HepG2 (cell line): Measurements from ENCODE around the gene MMP25. TPM values are rescaled to one million over a fixed set of nuclear protein-coding genes. Genes with fewer than 3 reads are reported as not detected.

ENCODE experiments used
- BHLHE40 ChIP-seq: IDR thresholded peaks from 2 replicates; pipeline ENCODE4 v1.6.1; 2011; ENCODE audit warnings: low read length, improper control_type of control experiment
- GATAD2A ChIP-seq: IDR thresholded peaks from 2 replicates; pipeline ENCODE4 v1.6.1; 2016
- HDAC2 ChIP-seq: sonication (generic); formaldehyde crosslinking; IDR thresholded peaks from 2 replicates; pipeline ENCODE4 v1.4.0; 2020; ENCODE audit warnings: missing genetic modification reagents
- HOXD1 ChIP-seq: sonication (generic); formaldehyde crosslinking; IDR thresholded peaks from 2 replicates; pipeline ENCODE4 v1.5.0; 2020; ENCODE audit warnings: missing genetic modification reagents
- KDM2A ChIP-seq: sonication (generic); formaldehyde crosslinking; IDR thresholded peaks from 2 replicates; pipeline ENCODE4 v1.4.0; 2020; ENCODE audit warnings: low read depth, missing genetic modification reagents, borderline replicate concordance
- NFYB ChIP-seq: sonication (generic); formaldehyde crosslinking; IDR thresholded peaks from 2 replicates; pipeline ENCODE4 v1.4.0; 2020; ENCODE audit warnings: missing genetic modification reagents
- NR2F6 ChIP-seq, 2 experiments: IDR thresholded peaks; 2 replicates each; pipeline ENCODE4 v1.6.1; 2016; ENCODE audit warnings: antibody characterized with exemption in 1 of 2, mild to moderate bottlenecking in 1 of 2
- PATZ1 ChIP-seq: sonication (generic); formaldehyde crosslinking; IDR thresholded peaks from 2 replicates; pipeline ENCODE4 v1.4.0; 2020; ENCODE audit warnings: missing genetic modification reagents
- RARA ChIP-seq: IDR thresholded peaks from 2 replicates; pipeline ENCODE4 v1.6.1; 2016; ENCODE audit warnings: missing genetic modification reagents, missing compliant biosample characterization
- TBX2 ChIP-seq: sonication (generic); formaldehyde crosslinking; IDR thresholded peaks from 2 replicates; pipeline ENCODE4 v1.5.0; 2020; ENCODE audit warnings: missing genetic modification reagents, mild to moderate bottlenecking, borderline replicate concordance
- TCF7 ChIP-seq: sonication (generic); IDR thresholded peaks from 2 replicates; pipeline ENCODE4 v1.6.1; 2016; ENCODE audit warnings: antibody characterized with exemption, low read depth
- ZFX ChIP-seq: sonication (generic); formaldehyde crosslinking; IDR thresholded peaks from 2 replicates; pipeline ENCODE4 v1.4.0; 2020; ENCODE audit warnings: mild to moderate bottlenecking, low read depth, missing genetic modification reagents, moderate library complexity
- ZNF367 ChIP-seq: sonication (generic); formaldehyde crosslinking; IDR thresholded peaks from 2 replicates; pipeline ENCODE4 v1.4.0; 2020; ENCODE audit warnings: missing genetic modification reagents, borderline replicate concordance
- ZNF878 ChIP-seq: sonication (generic); formaldehyde crosslinking; IDR thresholded peaks from 2 replicates; pipeline ENCODE4 v1.8.1; 2023; ENCODE audit warnings: mild to moderate bottlenecking, missing genetic modification reagents, moderate library complexity
- ZSCAN25 ChIP-seq: sonication (generic); formaldehyde crosslinking; IDR thresholded peaks from 2 replicates; pipeline ENCODE4 v1.8.0; 2022; ENCODE audit warnings: mild to moderate bottlenecking, missing genetic modification reagents
- polyA plus RNA-seq, 8 experiments: library from polyadenylated mRNA; depleted of rRNA in 3 of 8; stranded (reverse) in 7 of 8; unstranded in 1 of 8; fragments of >200 nt; fragmentation: Illumina TruSeq in 4 of 8; extraction: Trizol in 4 of 8; gene quantifications; 2 replicates each; pipeline versions ENCODE4 v1.2.1 to v1.2.3, GENCODE V29; 2011 to 2016; ENCODE audit warnings: low read depth in 4 of 8, missing spikeins in 1 of 8, mixed read lengths in 1 of 8; ENCODE audit not compliant: insufficient read depth in 1 of 8
- total RNA-seq, 5 experiments: library from RNA; depleted of rRNA; stranded (reverse); fragments of >200 nt; fragmentation: Illumina TruSeq; extraction: Trizol; gene quantifications; 2 replicates each; pipeline ENCODE4 v1.2.3, GENCODE V29; 2016; ENCODE audit warnings: low read depth in 1 of 5
- TF ChIP-seq, protein P1 (sequence below): sonication (generic); formaldehyde crosslinking; IDR thresholded peaks from 2 replicates; pipeline ENCODE4 v1.4.0; 2020; ENCODE audit warnings: mild to moderate bottlenecking, missing genetic modification reagents, borderline replicate concordance
- TF ChIP-seq, protein P2 (sequence below): IDR thresholded peaks from 2 replicates; pipeline ENCODE4 v1.6.1; 2012; ENCODE audit warnings: inconsistent platforms
- TF ChIP-seq, protein P3 (sequence below): sonication (generic); formaldehyde crosslinking; IDR thresholded peaks from 2 replicates; pipeline ENCODE4 v1.8.1; 2023; ENCODE audit warnings: mild to moderate bottlenecking, moderate library complexity, missing genetic modification reagents
- TF ChIP-seq, protein P4 (sequence below): IDR thresholded peaks from 2 replicates; pipeline ENCODE4 v1.6.1; 2012; ENCODE audit warnings: low read length, improper control_type of control experiment

MMP25 gene
- total and polyA plus RNA-seq, 2 of the 13 experiments (the other 11 are each of a cell fraction or from before 2014, with no cell fraction given), result 0.04 to 0.08 TPM

- no peak for TF ChIP-seq TCF7
- TF ChIP-seq ZNF367 (CRISPR knock-in tag), result peak; percentile 69; the same call in 1 of the 2 replicates
- no peak for TF ChIP-seq ZNF878 (CRISPR knock-in tag)
- 0 out of 2 replicates have a peak, but pooled peaks have one; percentile 42 for TF ChIP-seq TBX2 (CRISPR knock-in tag)
- TF ChIP-seq, protein P1, sequence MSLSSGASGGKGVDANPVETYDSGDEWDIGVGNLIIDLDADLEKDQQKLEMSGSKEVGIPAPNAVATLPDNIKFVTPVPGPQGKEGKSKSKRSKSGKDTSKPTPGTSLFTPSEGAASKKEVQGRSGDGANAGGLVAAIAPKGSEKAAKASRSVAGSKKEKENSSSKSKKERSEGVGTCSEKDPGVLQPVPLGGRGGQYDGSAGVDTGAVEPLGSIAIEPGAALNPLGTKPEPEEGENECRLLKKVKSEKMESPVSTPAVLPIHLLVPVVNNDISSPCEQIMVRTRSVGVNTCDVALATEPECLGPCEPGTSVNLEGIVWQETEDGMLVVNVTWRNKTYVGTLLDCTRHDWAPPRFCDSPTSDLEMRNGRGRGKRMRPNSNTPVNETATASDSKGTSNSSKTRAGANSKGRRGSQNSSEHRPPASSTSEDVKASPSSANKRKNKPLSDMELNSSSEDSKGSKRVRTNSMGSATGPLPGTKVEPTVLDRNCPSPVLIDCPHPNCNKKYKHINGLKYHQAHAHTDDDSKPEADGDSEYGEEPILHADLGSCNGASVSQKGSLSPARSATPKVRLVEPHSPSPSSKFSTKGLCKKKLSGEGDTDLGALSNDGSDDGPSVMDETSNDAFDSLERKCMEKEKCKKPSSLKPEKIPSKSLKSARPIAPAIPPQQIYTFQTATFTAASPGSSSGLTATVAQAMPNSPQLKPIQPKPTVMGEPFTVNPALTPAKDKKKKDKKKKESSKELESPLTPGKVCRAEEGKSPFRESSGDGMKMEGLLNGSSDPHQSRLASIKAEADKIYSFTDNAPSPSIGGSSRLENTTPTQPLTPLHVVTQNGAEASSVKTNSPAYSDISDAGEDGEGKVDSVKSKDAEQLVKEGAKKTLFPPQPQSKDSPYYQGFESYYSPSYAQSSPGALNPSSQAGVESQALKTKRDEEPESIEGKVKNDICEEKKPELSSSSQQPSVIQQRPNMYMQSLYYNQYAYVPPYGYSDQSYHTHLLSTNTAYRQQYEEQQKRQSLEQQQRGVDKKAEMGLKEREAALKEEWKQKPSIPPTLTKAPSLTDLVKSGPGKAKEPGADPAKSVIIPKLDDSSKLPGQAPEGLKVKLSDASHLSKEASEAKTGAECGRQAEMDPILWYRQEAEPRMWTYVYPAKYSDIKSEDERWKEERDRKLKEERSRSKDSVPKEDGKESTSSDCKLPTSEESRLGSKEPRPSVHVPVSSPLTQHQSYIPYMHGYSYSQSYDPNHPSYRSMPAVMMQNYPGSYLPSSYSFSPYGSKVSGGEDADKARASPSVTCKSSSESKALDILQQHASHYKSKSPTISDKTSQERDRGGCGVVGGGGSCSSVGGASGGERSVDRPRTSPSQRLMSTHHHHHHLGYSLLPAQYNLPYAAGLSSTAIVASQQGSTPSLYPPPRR, result no peak
- peak; percentile 33; the same call in 1 of the 2 replicates for TF ChIP-seq KDM2A (CRISPR knock-in tag)
- TF ChIP-seq NR2F6 (IDR thresholded peaks at IDR 0.05), result peak; percentile 41; the same call in 1 of the 2 replicates
- TF ChIP-seq NR2F6 (CRISPR knock-in tag; IDR thresholded peaks at IDR 0.05), result peak; percentile 29; the same call in 1 of the 2 replicates
- peak; percentile 31; the same call in 1 of the 2 replicates for TF ChIP-seq BHLHE40
- TF ChIP-seq GATAD2A (CRISPR knock-in tag), result peak; percentile 19; the same call in 1 of the 2 replicates
- TF ChIP-seq NFYB (CRISPR knock-in tag), result peak; percentile 26; the same call in 1 of the 2 replicates
- TF ChIP-seq ZFX (CRISPR knock-in tag), result peak; percentile 47; the same call in 1 of the 2 replicates
- TF ChIP-seq, protein P2, sequence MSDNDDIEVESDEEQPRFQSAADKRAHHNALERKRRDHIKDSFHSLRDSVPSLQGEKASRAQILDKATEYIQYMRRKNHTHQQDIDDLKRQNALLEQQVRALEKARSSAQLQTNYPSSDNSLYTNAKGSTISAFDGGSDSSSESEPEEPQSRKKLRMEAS, result peak; percentile 46; the same call in 1 of the 2 replicates
- 0 out of 2 replicates have a peak, but pooled peaks have one; percentile 8 for TF ChIP-seq RARA (CRISPR knock-in tag)
- no peak for TF ChIP-seq ZSCAN25 (CRISPR knock-in tag)
- TF ChIP-seq HOXD1 (CRISPR knock-in tag), result no peak
- TF ChIP-seq, protein P3, sequence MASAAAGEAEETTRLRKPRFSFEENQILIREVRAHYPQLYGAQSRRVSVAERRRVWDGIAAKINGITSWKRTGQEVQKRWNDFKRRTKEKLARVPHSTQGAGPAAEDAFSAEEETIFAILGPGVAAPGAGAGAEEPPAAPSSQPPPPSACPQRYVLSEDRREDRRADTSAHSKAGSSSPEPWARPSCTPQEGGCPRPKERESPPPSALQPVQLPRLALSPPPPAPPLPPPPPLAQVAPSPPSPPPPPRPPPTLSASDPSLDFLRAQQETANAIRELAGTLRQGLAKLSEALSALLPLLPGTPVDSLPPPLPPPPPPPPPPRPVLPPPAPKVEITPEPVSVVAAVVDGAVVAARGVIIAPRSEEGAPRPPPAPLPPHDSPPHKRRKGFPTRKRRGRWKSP, result peak; percentile 29; the same call in 1 of the 2 replicates
- TF ChIP-seq, protein P4, sequence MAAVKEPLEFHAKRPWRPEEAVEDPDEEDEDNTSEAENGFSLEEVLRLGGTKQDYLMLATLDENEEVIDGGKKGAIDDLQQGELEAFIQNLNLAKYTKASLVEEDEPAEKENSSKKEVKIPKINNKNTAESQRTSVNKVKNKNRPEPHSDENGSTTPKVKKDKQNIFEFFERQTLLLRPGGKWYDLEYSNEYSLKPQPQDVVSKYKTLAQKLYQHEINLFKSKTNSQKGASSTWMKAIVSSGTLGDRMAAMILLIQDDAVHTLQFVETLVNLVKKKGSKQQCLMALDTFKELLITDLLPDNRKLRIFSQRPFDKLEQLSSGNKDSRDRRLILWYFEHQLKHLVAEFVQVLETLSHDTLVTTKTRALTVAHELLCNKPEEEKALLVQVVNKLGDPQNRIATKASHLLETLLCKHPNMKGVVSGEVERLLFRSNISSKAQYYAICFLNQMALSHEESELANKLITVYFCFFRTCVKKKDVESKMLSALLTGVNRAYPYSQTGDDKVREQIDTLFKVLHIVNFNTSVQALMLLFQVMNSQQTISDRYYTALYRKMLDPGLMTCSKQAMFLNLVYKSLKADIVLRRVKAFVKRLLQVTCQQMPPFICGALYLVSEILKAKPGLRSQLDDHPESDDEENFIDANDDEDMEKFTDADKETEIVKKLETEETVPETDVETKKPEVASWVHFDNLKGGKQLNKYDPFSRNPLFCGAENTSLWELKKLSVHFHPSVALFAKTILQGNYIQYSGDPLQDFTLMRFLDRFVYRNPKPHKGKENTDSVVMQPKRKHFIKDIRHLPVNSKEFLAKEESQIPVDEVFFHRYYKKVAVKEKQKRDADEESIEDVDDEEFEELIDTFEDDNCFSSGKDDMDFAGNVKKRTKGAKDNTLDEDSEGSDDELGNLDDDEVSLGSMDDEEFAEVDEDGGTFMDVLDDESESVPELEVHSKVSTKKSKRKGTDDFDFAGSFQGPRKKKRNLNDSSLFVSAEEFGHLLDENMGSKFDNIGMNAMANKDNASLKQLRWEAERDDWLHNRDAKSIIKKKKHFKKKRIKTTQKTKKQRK, result no peak
- peak; percentile 91 for TF ChIP-seq PATZ1 (CRISPR knock-in tag)
- peak; percentile 29; the same call in 1 of the 2 replicates for TF ChIP-seq HDAC2 (CRISPR knock-in tag)
Observed at GRCh38 chr16:3004781-3005284, 41.5 kb upstream of the MMP25 start (continued).
